Mucosa of stomach (tissue), 1 donor: ENCODE results near the gene SLAIN2.

ENCODE experiments used
- H3K27me3 ChIP-seq: one replicate; pipeline ENCODE4 v1.7.0; 2013; ENCODE audit warnings: mild to moderate bottlenecking, low read length; ENCODE audit not compliant: control insufficient read depth, insufficient read depth
- H3K36me3 ChIP-seq: one replicate; pipeline ENCODE4 v1.7.0; 2013; ENCODE audit warnings: low read length; ENCODE audit not compliant: control insufficient read depth, insufficient read depth
- H3K4me1 ChIP-seq: one replicate; pipeline ENCODE4 v1.7.0; 2013; ENCODE audit warnings: mild to moderate bottlenecking, low read length; ENCODE audit not compliant: control insufficient read depth, insufficient read depth
- H3K4me3 ChIP-seq: one replicate; pipeline ENCODE4 v1.7.0; 2013; ENCODE audit warnings: low read length
- H3K9ac ChIP-seq: one replicate; pipeline ENCODE4 v1.7.0; 2013; ENCODE audit warnings: mild to moderate bottlenecking, low read length, moderate library complexity
- H3K9me3 ChIP-seq: one replicate; pipeline ENCODE4 v1.7.0; 2013; ENCODE audit warnings: mild to moderate bottlenecking, low read length, moderate library complexity; ENCODE audit not compliant: control insufficient read depth
- donor health status: Pancreatic carcinoma.

The SLAIN2 gene

DNA sequence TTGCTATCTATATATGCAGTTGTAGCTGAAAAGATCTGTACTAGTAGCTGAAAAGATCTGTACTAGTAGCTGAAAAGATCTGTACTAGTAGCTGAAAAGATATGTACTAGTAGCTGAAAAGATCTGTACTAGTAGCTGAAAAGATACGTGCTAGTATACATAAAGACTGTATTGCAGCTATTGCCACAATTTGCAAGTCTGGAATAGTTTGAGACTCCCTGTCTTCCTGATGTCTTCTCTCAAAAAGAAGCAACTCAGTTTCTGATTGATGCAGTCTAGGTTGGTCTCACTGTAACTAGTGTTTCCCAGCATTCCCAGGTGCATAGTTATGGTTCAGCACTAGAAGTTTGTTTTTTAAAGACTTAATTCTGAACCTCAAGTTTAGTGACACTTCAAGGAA lies 15.0 kb downstream of the SLAIN2 start:
- Histone ChIP-seq H3K4me3 (no peak overlapping the region), H3K27me3 (no peaks in the 10 kb centered on the region), H3K9ac (no peak overlapping the region), H3K9me3 (no peaks in the 10 kb centered on the region), H3K4me1 (peaks cover 5% of the 10 kb centered on the region), H3K36me3 (no peaks in the 10 kb centered on the region)

DNA sequence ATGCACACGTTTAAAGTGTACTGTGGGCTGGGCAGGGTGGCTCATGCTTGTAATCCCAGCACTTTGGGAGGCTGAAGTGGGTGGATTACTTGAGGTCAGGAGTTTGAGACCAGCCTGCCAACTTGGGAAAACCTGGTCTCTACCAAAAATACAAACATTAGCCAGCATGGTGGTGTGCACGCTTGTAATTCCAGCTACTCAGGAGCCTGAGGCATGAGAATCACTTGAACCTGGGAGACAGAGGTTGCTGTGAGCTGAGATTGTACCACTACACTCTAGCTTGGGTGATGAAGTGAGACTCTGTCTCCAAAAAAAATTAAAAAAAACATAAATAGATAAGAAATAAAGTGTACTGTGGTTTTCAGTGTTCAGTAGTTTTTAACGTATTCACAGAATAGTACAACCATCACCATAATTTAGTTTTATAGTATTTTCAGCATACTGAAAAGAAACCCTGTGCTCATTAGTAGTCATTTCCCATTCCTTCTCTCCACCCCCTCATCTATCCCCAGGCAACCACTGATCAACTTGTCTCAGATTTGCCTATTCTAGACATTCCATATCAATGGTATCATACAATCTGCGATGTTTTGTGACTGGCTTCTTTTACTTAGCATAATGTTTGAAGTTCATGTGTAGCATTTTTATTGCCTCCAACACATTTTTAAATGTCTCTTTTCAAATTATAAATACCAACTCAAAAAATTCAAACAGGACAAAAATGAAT lies 19.1 kb downstream of the SLAIN2 start:
- Histone ChIP-seq H3K4me1 (no peaks in the 10 kb centered on the region), H3K9me3 (no peaks in the 10 kb centered on the region), H3K9ac (no peak overlapping the region), H3K36me3 (no peaks in the 10 kb centered on the region), H3K27me3 (no peaks in the 10 kb centered on the region), H3K4me3 (no peak overlapping the region)

DNA sequence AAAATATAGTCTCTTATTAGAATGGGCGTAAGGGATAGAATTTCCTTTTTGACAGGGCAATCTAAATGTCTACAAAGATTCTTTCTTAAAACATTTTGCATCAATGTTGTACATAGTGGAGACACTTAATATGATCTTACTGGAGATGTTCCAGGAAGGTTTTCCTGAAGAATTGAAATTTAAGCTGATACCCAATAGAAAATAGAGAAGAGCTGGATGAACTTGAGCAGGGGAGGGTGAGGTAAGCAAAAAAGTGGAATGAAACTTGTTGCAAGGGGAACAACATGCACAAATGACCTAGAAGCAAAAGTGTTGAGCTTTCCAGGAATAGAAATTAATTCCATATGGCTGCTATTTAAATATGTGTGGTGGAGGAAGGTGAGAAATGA lies 19.7 kb downstream of the SLAIN2 start:
- Histone ChIP-seq H3K9ac (no peak overlapping the region), H3K27me3 (no peaks in the 10 kb centered on the region), H3K36me3 (no peaks in the 10 kb centered on the region), H3K4me1 (no peaks in the 10 kb centered on the region), H3K4me3 (no peak overlapping the region), H3K9me3 (no peaks in the 10 kb centered on the region)

DNA sequence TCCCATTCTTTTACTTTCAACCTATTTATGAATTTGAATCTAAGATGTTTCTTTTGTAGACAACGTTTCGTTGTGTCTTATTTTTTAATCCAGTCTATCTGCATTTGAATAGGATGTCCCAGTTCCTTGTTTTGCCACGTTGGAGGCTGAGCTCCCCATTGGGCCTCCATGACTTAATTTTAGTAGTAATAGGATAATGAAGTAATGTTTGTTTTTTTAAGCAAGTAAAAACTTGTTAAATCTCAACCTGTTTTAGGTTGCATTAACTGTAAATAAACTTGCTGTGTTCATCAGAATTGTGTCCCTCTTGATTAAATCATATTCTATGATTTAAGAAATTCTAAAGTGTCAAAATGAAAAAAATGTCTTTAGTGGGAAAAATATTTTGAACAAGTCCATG lies 25.3 kb downstream of the SLAIN2 start:
- Histone ChIP-seq H3K36me3 (no peaks in the 10 kb centered on the region), H3K9ac (no peak overlapping the region), H3K27me3 (no peaks in the 10 kb centered on the region), H3K9me3 (no peaks in the 10 kb centered on the region), H3K4me1 (no peaks in the 10 kb centered on the region), H3K4me3 (no peak overlapping the region)

DNA sequence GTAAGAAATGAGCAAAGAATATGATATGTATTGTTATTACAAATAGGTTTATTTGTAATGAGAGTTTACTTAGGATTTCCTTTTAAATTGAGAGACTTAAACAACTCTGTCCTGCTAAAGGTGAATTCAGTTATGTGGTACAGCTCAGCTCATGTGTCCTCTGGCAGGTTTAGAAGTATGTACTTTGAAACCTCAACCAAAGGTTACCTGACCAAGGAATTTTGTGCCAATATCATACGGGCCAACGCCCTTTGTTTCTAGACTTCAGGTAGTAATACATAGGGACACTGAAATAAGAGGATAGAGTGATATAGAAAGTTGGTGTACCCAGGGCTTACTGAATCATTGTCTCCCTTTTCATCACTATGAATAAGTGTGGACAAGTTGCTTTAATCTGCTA lies 25.7 kb downstream of the SLAIN2 start:
- no peak overlapping the region for H3K4me3 ChIP-seq
- H3K4me1 ChIP-seq = no peaks in the 10 kb centered on the region
- no peaks in the 10 kb centered on the region for H3K9me3 ChIP-seq
- H3K27me3 ChIP-seq = no peaks in the 10 kb centered on the region
- H3K9ac ChIP-seq = no peak overlapping the region
- H3K36me3 ChIP-seq = no peaks in the 10 kb centered on the region

DNA sequence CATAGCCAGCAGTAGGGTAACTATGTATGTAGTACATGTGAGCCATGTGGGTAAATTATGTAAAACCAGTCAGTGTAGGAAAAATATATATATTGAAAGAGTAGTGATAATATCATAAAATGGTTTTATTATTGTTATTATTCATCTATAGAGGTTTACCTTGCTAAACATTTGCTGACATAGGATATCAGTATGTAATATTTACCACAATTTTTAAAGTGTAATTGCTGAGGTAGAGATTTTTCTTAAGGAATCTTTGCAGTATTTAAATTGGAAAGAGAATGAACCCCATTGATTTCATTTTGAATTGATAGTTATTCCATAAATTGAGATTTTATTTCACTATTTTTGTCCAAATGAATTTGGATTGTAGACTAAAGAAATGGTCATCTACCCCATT lies 27.1 kb downstream of the SLAIN2 start:
- no peak overlapping the region for H3K9ac ChIP-seq
- no peaks in the 10 kb centered on the region for H3K9me3 ChIP-seq
- no peaks in the 10 kb centered on the region for H3K4me1 ChIP-seq
- H3K4me3 ChIP-seq = no peak overlapping the region
- no peaks in the 10 kb centered on the region for H3K27me3 ChIP-seq
- H3K36me3 ChIP-seq = no peaks in the 10 kb centered on the region

DNA sequence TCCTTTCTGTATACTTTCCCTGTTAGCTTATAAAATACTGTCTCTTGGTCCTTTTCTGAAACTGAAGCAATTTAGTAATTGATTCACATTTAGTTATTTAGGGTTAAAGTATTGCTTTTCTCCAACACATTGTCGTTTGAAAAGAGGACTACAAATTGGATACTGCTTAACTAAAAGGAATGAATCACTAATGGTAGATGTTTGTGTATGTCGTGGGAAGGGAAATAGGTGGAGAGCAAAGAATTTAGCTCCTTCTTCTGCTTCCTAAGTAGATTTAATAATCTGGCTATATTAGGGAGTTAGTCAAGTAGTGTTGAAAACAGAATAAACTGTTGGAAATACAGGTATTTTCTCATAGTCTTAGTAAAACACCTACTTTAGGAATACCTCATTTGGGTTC lies 27.9 kb downstream of the SLAIN2 start:
- Histone ChIP-seq H3K4me3 (no peak overlapping the region), H3K27me3 (no peaks in the 10 kb centered on the region), H3K9me3 (no peaks in the 10 kb centered on the region), H3K9ac (no peak overlapping the region), H3K36me3 (no peaks in the 10 kb centered on the region), H3K4me1 (peaks cover 3% of the 10 kb centered on the region)

DNA sequence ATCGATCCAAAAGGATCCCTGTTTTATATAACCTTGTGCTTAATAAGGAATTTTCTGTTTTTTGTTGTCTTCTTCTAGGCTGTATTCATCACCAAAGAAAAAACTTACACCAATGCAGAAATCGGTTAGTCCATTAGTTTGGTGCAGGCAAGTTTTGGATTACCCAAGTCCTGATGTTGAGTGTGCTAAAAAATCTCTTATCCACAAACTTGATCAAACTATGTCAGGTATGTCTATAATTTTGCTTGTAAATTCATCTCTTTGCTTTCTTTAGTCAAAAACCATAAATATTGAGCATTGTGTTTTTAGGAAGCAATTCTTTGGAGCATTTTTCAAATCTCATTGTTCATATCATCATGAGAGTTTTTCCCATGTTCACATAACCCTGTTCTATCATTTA lies 28.4 kb downstream of the SLAIN2 start:
- Histone ChIP-seq H3K9me3 (no peaks in the 10 kb centered on the region), H3K4me1 (peaks cover 9% of the 10 kb centered on the region), H3K36me3 (no peaks in the 10 kb centered on the region), H3K4me3 (no peak overlapping the region), H3K9ac (no peak overlapping the region), H3K27me3 (no peaks in the 10 kb centered on the region)

DNA sequence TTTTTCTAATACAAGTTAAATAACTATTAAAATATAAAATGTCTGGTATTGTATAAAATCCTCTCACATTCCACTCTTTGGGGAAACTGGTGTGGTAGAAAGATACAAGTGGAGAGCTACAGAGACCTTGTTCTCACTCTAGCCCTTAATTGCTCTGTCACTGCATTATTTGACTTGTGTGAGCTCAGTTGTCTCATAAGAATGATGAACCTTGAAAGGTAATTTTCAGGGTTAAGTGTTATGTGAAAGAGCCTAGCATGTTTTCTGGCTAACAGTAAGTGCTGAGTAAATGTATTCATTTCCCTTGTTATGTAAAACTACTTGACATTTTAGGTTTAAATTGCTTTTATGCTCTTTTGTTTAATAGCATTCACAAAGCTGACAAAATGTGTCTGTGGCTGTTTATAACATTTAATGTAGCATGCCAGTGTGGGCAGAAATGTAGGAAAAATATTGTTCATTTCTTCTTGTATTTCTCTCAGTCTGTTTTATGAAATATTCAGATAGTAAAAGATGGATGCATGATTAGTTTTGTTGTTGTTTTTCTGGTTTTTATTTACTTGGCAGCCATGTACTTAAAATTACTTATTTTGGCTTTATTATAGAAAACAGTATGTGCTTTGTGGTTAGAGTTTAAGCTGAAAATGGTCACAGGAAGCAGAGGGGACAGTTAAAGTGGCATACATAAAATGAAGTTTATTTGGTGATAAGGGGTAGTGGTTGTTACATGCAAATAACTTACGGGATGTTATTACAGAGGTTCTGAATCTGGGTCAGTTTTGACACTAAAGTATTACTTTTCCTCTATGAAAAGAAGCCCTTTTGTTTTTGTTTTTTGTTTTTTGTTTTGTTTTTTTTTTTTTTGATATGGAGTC lies 29.2 kb downstream of the SLAIN2 start:
- no peak overlapping the region for H3K9ac ChIP-seq
- H3K36me3 ChIP-seq = no peaks in the 10 kb centered on the region
- no peaks in the 10 kb centered on the region for H3K9me3 ChIP-seq
- H3K4me1 ChIP-seq = peaks cover 12% of the 10 kb centered on the region
- H3K4me3 ChIP-seq = no peak overlapping the region
- no peaks in the 10 kb centered on the region for H3K27me3 ChIP-seq

DNA sequence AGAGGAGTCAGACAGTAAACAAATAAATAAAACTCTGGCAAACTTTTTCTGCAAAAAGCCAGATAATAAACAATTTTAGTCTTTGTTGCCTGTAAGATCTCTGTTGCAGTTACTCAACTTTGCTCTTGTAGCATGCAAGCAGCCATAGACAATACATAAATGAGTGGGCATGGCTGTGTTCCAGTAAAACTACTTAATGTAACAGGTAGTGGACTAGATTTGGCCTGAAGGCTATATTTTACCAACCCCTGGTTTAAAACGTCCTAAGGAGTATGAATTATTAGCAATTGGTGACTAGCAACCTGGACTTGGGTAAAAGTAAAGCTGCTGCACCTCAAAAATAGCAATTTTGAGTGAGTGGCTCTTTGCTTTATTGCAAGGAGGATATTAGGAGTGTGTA lies 30.9 kb downstream of the SLAIN2 start:
- H3K4me3 ChIP-seq = no peak overlapping the region
- H3K9me3 ChIP-seq = no peaks in the 10 kb centered on the region
- no peak overlapping the region for H3K9ac ChIP-seq
- H3K27me3 ChIP-seq = no peaks in the 10 kb centered on the region
- peaks cover 12% of the 10 kb centered on the region for H3K4me1 ChIP-seq
- no peaks in the 10 kb centered on the region for H3K36me3 ChIP-seq

DNA sequence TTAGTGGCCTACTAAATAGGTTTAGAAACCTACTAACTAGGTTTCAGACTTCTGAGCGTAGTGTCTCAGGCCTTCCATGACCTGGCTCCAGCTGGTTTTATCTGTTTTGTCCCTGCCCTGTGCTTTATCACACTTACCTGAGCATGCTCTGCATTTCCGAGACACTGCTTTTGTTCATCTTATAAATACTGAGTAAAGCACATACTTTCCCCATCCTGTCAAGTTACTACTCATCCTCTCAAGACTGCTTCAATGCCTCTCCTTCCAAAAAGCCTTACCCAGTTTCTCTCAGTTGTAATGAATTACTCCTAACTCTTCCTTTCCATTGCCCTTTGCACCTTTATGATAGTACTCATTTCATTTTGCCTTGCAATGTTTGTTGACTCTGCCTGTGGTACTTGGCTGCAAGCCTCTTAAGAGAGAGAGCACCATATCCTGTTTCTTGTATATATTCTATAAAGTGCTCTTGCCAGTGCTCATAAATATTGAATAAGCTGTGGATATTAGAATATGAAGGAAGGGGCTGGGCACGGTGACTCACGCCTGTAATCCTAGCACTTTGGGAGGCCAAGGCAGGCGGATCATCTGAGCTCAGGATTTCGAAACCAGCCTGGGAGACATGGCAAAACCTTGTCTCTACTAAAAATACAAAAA lies 34.4 kb downstream of the SLAIN2 start:
- Histone ChIP-seq H3K9me3 (no peaks in the 10 kb centered on the region), H3K36me3 (no peaks in the 10 kb centered on the region), H3K4me3 (no peak overlapping the region), H3K27me3 (no peaks in the 10 kb centered on the region), H3K9ac (no peak overlapping the region), H3K4me1 (peaks cover 12% of the 10 kb centered on the region)

DNA sequence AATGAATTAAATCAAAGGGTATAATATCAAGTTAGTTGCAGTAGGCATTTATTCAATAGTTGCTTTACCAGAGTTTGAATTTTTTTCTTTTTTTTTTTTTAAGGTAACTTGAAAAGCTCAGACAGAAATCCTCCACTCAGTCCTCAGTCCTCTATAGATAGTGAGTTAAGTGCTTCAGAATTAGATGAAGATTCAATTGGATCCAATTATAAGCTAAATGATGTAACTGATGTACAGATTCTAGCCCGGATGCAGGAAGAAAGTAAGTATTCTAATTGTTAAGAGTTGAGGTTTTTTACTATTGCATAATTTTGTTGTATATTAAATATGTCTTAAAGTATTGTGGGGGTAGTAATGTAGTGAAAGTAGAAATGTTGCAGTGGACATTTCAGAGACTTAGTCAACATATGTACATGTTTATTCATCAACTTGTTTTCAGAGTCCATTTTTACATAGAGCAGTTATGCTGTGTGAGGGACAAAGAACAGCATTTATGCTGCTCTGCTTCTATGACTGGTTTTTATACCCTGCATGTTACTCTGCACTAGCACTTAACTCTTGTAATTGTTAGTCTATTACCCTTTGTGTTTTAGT lies 38.4 kb downstream of the SLAIN2 start:
- H3K27me3 ChIP-seq = no peaks in the 10 kb centered on the region
- no peaks in the 10 kb centered on the region for H3K9me3 ChIP-seq
- H3K4me1 ChIP-seq = peaks cover 4% of the 10 kb centered on the region
- no peak overlapping the region for H3K9ac ChIP-seq
- H3K4me3 ChIP-seq = no peak overlapping the region
- no peaks in the 10 kb centered on the region for H3K36me3 ChIP-seq
